GM13976 (cell line): ENCODE data around the gene CALN1.

Experiments used
- DNase-seq: peaks from one replicate; pipeline ENCODE4 v3.0.0; 2012; ENCODE audit warnings: low spot score
- in situ Hi-C: fragments of 300-500 bp; cut with MboI; formaldehyde crosslinking; loops from one replicate; pipeline ENCODE4 v1.12.0; 2022; ENCODE audit warnings: low sequenced_read_pairs, mixed read lengths, inconsistent platforms; ENCODE audit not compliant: unreplicated experiment
- TF ChIP-seq, protein P1 (sequence below): IDR thresholded peaks from 2 replicates; pipeline ENCODE4 v1.5.1; 2012; ENCODE audit warnings: borderline replicate concordance, mild to moderate bottlenecking; ENCODE audit not compliant: insufficient read depth; ENCODE audit errors: extremely low read depth, missing control alignments, control extremely low read depth

CALN1 gene

DNA sequence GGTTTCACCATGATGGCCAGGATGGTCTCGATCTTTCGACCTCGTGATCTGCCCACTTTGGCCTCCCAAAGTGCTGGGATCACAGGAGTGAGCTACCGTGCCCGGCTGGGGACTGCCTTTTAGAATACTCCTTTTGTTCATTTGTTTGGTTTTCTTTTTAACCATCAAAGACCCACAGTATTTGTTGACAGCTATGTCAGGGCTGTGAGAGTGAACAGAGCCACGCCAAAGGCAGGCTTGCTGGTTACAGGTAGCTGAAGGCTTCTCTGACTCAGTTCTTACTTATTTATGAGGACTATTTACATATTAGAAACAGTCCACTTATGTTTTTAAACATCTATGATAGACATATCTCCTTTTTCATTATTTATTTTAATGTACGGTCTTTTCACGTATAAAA, 544.5 kb downstream of the CALN1 start:
- in situ Hi-C loops = no loop called here
- no peak for DNase-seq
- TF ChIP-seq, protein P1, sequence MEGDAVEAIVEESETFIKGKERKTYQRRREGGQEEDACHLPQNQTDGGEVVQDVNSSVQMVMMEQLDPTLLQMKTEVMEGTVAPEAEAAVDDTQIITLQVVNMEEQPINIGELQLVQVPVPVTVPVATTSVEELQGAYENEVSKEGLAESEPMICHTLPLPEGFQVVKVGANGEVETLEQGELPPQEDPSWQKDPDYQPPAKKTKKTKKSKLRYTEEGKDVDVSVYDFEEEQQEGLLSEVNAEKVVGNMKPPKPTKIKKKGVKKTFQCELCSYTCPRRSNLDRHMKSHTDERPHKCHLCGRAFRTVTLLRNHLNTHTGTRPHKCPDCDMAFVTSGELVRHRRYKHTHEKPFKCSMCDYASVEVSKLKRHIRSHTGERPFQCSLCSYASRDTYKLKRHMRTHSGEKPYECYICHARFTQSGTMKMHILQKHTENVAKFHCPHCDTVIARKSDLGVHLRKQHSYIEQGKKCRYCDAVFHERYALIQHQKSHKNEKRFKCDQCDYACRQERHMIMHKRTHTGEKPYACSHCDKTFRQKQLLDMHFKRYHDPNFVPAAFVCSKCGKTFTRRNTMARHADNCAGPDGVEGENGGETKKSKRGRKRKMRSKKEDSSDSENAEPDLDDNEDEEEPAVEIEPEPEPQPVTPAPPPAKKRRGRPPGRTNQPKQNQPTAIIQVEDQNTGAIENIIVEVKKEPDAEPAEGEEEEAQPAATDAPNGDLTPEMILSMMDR = no peak

DNA sequence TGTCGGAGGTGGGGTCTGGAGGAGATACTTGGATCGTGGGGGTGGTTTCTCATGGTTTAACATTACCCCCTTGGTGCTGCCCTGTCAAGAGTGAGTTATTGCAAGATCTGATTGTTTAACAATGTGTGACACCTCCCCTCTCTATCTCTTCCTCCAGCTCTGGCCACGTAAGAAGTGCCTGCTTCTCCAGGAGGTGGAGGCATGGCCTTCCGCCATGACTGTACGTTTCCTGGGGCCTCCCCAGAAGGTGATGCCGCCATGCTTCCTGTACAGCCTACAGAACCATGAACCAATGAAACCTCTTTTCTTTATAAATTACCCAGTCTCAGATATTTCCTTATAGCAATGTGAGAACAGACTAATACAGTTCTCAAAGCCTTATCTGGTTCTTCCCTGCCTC, 547.0 kb downstream of the CALN1 start:
- in situ Hi-C loops = no loop called here
- TF ChIP-seq, protein P1 = no peak
- DNase-seq = no peak

DNA sequence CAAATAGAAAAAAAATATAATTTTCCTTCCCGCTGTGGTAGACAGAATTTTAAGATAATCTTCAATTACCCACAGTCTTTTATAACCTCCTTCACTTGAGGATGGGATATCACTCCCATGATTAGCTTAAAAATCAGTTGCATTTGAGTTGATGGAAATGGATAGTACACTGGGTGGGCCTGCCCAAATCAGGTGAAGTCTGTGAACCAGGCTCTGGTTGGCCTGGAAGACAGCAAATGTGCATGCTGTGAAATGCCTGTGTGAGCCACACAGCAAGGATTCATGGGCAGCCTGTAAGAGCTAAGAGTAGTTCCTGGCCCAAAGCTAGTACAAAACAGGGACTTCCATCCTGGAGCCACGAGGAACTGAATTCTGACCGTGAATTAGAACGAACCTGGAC, 548.0 kb downstream of the CALN1 start:
- TF ChIP-seq, protein P1 = no peak
- no peak for DNase-seq
- in situ Hi-C loops = no loop called here

DNA sequence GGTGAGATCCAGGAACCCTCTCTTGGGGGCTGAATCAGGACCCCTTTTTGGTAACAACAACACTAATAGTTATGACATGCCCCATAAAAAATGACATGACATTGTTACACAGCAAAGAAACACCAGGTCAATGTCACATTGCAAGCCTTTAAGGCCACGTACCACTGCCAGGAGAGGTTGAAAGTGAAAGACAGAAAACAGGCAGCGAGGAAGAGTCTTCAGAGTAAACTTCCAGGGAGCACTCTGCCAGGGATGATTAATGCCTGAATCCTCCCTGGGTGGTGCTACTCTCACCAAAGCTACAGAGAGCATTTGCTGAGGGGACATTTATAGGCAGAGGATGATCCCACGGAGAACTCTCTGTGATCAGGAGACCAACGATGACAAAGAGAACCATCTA, 551.6 kb downstream of the CALN1 start:
- in situ Hi-C loops = no loop called here

DNA sequence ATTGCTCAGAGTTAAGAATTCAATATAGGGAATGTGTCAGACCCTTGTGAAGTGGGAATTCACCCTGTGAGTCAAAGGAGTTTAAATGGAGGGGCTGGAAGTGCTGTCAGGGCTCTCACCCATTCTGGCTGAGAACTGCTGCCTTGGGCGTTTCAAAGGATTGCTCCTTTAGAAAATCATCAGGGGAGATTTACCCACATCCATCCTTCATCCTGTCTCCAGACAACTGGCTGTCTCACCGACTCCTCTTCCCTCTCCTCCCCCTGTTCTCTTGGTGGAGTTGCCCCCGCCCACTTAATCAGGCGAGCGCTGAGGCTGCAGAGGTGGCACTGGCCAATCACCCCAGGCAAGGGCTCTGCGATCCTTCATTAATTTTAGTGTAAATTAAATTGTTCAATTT, 554.8 kb downstream of the CALN1 start:
- no peak for DNase-seq
- TF ChIP-seq, protein P1 = no peak
- in situ Hi-C loops = no loop called here

More for the DNA sequence above, 551.6 kb downstream of the CALN1 start:
- TF ChIP-seq, protein P1 = no peak
- no peak for DNase-seq

DNA sequence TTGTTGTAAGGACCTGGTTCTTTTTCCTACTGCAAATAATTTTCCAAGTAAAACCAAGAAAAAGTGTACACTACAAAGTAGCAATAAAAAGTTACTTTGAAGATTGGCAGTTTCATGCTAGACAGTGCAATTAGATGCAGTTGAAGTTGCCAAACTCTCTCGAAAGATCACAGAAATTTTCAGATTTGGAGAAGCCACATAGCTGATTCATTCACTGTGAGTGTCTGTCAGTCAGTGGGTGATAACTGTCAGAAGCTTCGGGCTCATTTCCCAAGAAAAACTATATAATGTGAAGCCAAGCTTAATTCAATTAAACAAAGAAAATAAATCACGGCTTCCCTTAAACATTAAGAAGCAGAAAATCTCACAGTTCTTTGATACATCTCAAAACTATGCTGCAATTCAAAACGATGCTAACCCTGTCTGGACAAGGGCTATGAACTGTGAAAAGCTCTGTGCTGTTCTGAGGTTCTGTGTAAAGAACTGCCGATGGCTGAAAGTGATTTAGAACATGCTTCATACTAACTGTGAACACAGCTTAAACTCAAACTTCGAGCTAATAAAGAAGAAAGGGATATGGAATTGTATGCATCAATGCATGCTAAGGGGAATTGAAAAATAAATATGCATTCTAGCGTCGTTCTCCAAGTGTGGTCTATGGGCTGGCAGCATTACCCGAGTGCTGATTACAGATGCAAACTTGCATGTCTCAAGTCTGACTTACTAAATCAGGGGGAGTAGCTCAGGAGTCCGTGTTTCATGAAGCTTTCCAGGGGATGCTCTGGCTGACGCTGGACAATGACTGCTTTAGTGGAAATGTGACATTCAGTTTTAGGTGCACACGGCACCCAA, 557.4 kb downstream of the CALN1 start:
- in situ Hi-C loops = no loop called here
- TF ChIP-seq, protein P1 = no peak
- no peak for DNase-seq
